ENCODE data around the gene FANCI.

- TF ChIP-seq CTCF (IDR thresholded peaks at IDR 0.05) (no peak), POLR2A (IDR thresholded peaks at IDR 0.05) (no peak)
Measured at GRCh38 chr15:89364741-89365450, 121.1 kb downstream of the FANCI start.
